Ishikawa (cell line): ENCODE measurements around the gene PPME1.

Experiments used
- CEBPB ChIP-seq: IDR thresholded peaks from 2 replicates; pipeline ENCODE4 v1.6.1; 2012
- CREB1 ChIP-seq: IDR thresholded peaks from 2 replicates; pipeline ENCODE4 v1.6.1; 2012; ENCODE audit warnings: low read depth
- EGR1 ChIP-seq: IDR thresholded peaks from 2 replicates; pipeline ENCODE4 v1.6.1; 2012
- EP300 ChIP-seq: IDR thresholded peaks from 2 replicates; pipeline ENCODE4 v1.6.1; 2012; ENCODE audit warnings: borderline replicate concordance
- FOXM1 ChIP-seq: IDR thresholded peaks from 2 replicates; pipeline ENCODE4 v1.6.1; 2012; ENCODE audit warnings: low read depth, borderline replicate concordance
- NFIC ChIP-seq: IDR thresholded peaks from 2 replicates; pipeline ENCODE4 v1.6.1; 2012
- TAF1 ChIP-seq: IDR thresholded peaks from 2 replicates; pipeline ENCODE4 v1.6.1; 2012; ENCODE audit warnings: low read depth, mild to moderate bottlenecking
- TCF12 ChIP-seq: IDR thresholded peaks from 2 replicates; pipeline ENCODE4 v1.6.1; 2012; ENCODE audit warnings: low read depth
- YY1 ChIP-seq: IDR thresholded peaks from 2 replicates; pipeline ENCODE4 v1.6.1; 2012; ENCODE audit warnings: low read depth
- TF ChIP-seq, protein P1 (sequence below): IDR thresholded peaks from 2 replicates; pipeline ENCODE4 v1.6.1; 2012; ENCODE audit warnings: low read depth, mild to moderate bottlenecking
- TF ChIP-seq, protein P2 (sequence below): IDR thresholded peaks from 2 replicates; pipeline ENCODE4 v1.6.1; 2012
- TF ChIP-seq, protein P3 (sequence below): IDR thresholded peaks from 2 replicates; pipeline ENCODE4 v1.6.1; 2012

DNA sequence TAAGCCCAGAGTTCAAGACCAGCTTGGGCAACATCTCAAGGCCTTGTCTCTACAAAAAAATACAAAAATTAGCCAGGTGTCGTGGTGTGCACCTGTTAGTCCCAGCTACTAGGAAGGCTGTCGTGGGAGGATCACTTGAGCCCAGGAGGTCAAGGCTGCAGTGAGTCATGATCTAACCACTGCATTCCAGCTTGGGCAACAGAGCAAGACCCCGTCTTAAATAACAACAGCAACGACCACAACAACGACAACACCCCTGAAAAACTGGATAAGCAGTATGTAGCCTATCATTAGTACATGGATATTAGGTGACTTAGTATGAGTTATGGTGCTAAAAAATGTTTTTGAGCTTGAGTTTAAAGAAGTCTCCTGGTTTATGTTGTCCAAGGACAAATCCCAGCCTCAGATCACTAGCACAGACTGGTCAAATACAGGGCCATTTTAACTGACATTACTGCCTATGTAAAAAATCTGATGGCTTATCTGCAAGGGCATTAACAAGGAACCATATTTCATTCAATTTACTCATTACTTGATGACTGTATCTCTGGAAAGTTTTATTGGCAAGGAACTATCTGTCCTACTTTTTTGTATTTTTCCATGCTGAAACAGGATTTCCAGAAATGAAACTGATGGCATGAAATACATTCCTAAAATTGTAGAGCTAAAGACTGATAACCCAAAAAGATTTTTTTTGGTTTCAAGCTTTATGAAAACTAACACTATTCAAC, 23.7 kb upstream of the PPME1 start:
- no peak for TF ChIP-seq FOXM1
- TF ChIP-seq, protein P1, sequence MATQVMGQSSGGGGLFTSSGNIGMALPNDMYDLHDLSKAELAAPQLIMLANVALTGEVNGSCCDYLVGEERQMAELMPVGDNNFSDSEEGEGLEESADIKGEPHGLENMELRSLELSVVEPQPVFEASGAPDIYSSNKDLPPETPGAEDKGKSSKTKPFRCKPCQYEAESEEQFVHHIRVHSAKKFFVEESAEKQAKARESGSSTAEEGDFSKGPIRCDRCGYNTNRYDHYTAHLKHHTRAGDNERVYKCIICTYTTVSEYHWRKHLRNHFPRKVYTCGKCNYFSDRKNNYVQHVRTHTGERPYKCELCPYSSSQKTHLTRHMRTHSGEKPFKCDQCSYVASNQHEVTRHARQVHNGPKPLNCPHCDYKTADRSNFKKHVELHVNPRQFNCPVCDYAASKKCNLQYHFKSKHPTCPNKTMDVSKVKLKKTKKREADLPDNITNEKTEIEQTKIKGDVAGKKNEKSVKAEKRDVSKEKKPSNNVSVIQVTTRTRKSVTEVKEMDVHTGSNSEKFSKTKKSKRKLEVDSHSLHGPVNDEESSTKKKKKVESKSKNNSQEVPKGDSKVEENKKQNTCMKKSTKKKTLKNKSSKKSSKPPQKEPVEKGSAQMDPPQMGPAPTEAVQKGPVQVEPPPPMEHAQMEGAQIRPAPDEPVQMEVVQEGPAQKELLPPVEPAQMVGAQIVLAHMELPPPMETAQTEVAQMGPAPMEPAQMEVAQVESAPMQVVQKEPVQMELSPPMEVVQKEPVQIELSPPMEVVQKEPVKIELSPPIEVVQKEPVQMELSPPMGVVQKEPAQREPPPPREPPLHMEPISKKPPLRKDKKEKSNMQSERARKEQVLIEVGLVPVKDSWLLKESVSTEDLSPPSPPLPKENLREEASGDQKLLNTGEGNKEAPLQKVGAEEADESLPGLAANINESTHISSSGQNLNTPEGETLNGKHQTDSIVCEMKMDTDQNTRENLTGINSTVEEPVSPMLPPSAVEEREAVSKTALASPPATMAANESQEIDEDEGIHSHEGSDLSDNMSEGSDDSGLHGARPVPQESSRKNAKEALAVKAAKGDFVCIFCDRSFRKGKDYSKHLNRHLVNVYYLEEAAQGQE: no peak
- TF ChIP-seq, protein P2, sequence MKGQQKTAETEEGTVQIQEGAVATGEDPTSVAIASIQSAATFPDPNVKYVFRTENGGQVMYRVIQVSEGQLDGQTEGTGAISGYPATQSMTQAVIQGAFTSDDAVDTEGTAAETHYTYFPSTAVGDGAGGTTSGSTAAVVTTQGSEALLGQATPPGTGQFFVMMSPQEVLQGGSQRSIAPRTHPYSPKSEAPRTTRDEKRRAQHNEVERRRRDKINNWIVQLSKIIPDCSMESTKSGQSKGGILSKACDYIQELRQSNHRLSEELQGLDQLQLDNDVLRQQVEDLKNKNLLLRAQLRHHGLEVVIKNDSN: no peak
- TF ChIP-seq CREB1: no peak
- no peak for TF ChIP-seq YY1
- no peak for TF ChIP-seq TAF1
- TF ChIP-seq, protein P3, sequence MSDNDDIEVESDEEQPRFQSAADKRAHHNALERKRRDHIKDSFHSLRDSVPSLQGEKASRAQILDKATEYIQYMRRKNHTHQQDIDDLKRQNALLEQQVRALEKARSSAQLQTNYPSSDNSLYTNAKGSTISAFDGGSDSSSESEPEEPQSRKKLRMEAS: no peak
- TF ChIP-seq EP300: 0 out of 2 replicates have a peak, but pooled peaks have one; percentile 29
- TF ChIP-seq EGR1: no peak
- no peak for TF ChIP-seq CEBPB
- TF ChIP-seq TCF12: peak; percentile 46; the same call in 1 of the 2 replicates
- TF ChIP-seq NFIC: no peak
